Measurements from ENCODE around the gene ANKRD24. TPM values are rescaled to one million over a fixed set of nuclear protein-coding genes. Genes with fewer than 3 reads are reported as not detected.
"Not testable (repeated sequence)": the region's sequence is repeated elsewhere in the genome, so short reads cannot be mapped to it uniquely, and the experiment has no call there.

The ANKRD24 gene
- total RNA-seq, 2 experiments from 2014 or later = 1.1 to 1.3 TPM

GRCh38 chr19:4200940-4201542 is 18.6 kb downstream of the ANKRD24 start:
- Mint-ChIP-seq H3K27ac (no peak overlapping the region), H3K4me3 (no peak overlapping the region), H3K27me3 (peaks cover 30% of the 10 kb centered on the region), H3K4me1 (peaks cover 8% of the 10 kb centered on the region), H3K9me3 (ENCODE audit: low read depth) (peaks cover 9% of the 10 kb centered on the region), H3K36me3 (ENCODE audit: low read depth) (no peaks in the 10 kb centered on the region)
- no peak for ATAC-seq
- no peak for DNase-seq
- intact Hi-C loops (cut with DNase I, micrococcal nuclease) = loop anchor here in 1 of 2 experiments (5.0 to 10.0 kb wide), 2 partner anchors 34 to 56 kb away; no protein-coding TSS in a partner anchor
- ChIA-PET CTCF (interaction anchor here (0.6 to 2.3 kb wide), 7 partner anchors 10 to 215 kb away, joined by 3 to 8 read pairs (median 4); partner anchors contain the start of gene EEF2), POLR2A (interaction anchor here (0.6 kb wide), 1 partner anchor 355 kb away, joined by 4 read pairs; no protein-coding TSS in a partner anchor)

GRCh38 chr19:4201798-4202197 is 19.3 kb downstream of the ANKRD24 start:
- CTCF ChIA-PET = interaction anchor here (0.5 to 1.8 kb wide), 8 partner anchors 11 to 353 kb away, joined by 3 to 8 read pairs (median 4); partner anchors contain the start of gene EEF2
- no peak overlapping the region for H3K27ac Mint-ChIP-seq
- peaks cover 8% of the 10 kb centered on the region for H3K4me1 Mint-ChIP-seq
- ATAC-seq = no peak
- H3K27me3 Mint-ChIP-seq = peaks cover 25% of the 10 kb centered on the region
- intact Hi-C loops (cut with DNase I, micrococcal nuclease) = loop anchor here in 1 of 2 experiments (5.0 to 10.0 kb wide), 2 partner anchors 34 to 57 kb away; no protein-coding TSS in a partner anchor
- peaks cover 9% of the 10 kb centered on the region for H3K9me3 Mint-ChIP-seq (ENCODE audit: low read depth)
- H3K36me3 Mint-ChIP-seq (ENCODE audit: low read depth) = no peaks in the 10 kb centered on the region
- POLR2A ChIA-PET = interaction anchor here (0.6 kb wide), 2 partner anchors 355 to 461 kb away, joined by 3 to 4 read pairs; no protein-coding TSS in a partner anchor
- H3K4me3 Mint-ChIP-seq = no peak overlapping the region
- DNase-seq = no peak

- Mint-ChIP-seq H3K27ac (no peak overlapping the region), H3K4me1 (no peaks in the 10 kb centered on the region), H3K27me3 (peaks cover 5% of the 10 kb centered on the region), H3K4me3 (no peak overlapping the region), H3K9me3 (ENCODE audit: low read depth) (no peaks in the 10 kb centered on the region), H3K36me3 (ENCODE audit: low read depth) (no peaks in the 10 kb centered on the region)
- ATAC-seq = no peak
- DNase-seq = no peak
- POLR2A ChIA-PET = no interaction called here
- CTCF ChIA-PET = interaction anchor here (0.7 to 1.0 kb wide), 2 partner anchors 10 to 1150 kb away, joined by 4 to 5 read pairs; no protein-coding TSS in a partner anchor
- intact Hi-C loops (cut with DNase I, micrococcal nuclease) = loop anchor here in 1 of 2 experiments (10.0 kb wide), 1 partner anchor 62 kb away; no protein-coding TSS in a partner anchor
Observed at GRCh38 chr19:4206818-4207484, 24.5 kb downstream of the ANKRD24 start.

GRCh38 chr19:4208385-4209094 is 26.1 kb downstream of the ANKRD24 start:
- Mint-ChIP-seq H3K4me3 (no peak overlapping the region), H3K4me1 (no peaks in the 10 kb centered on the region), H3K27me3 (peaks cover 5% of the 10 kb centered on the region), H3K9me3 (ENCODE audit: low read depth) (no peaks in the 10 kb centered on the region), H3K36me3 (ENCODE audit: low read depth) (no peaks in the 10 kb centered on the region), H3K27ac (no peak overlapping the region)
- DNase-seq = no peak
- intact Hi-C loops (cut with DNase I, micrococcal nuclease) = loop anchor here in 1 of 2 experiments (10.0 kb wide), 1 partner anchor 64 kb away; no protein-coding TSS in a partner anchor
- no peak for ATAC-seq
- ChIA-PET POLR2A (no interaction called here), CTCF (no interaction called here)

GRCh38 chr19:4210166-4210731 is 27.8 kb downstream of the ANKRD24 start:
- H3K27me3 Mint-ChIP-seq = peaks cover 3% of the 10 kb centered on the region
- no peak for DNase-seq
- no peak overlapping the region for H3K27ac Mint-ChIP-seq
- H3K9me3 Mint-ChIP-seq (ENCODE audit: low read depth) = no peaks in the 10 kb centered on the region
- ChIA-PET CTCF (no interaction called here), POLR2A (no interaction called here)
- H3K4me1 Mint-ChIP-seq = peaks cover 2% of the 10 kb centered on the region
- intact Hi-C loops (cut with DNase I, micrococcal nuclease) = no loop called here
- no peak for ATAC-seq
- H3K36me3 Mint-ChIP-seq (ENCODE audit: low read depth) = no peaks in the 10 kb centered on the region
- H3K4me3 Mint-ChIP-seq = no peak overlapping the region

- intact Hi-C loops (cut with DNase I, micrococcal nuclease) = no loop called here
- Mint-ChIP-seq H3K36me3 (ENCODE audit: low read depth) (no peaks in the 10 kb centered on the region), H3K27me3 (no peaks in the 10 kb centered on the region), H3K4me3 (no peak overlapping the region), H3K9me3 (ENCODE audit: low read depth) (no peaks in the 10 kb centered on the region), H3K27ac (no peak overlapping the region), H3K4me1 (peaks cover 2% of the 10 kb centered on the region)
- ChIA-PET CTCF (interaction anchor here (1.2 kb wide), 1 partner anchor 113 kb away, joined by 3 read pairs; no protein-coding TSS in a partner anchor), POLR2A (no interaction called here)
- DNase-seq = no peak
- no peak for ATAC-seq
Observed at GRCh38 chr19:4213116-4213515, 30.6 kb downstream of the ANKRD24 start.

GRCh38 chr19:4215807-4216206 is 33.3 kb downstream of the ANKRD24 start:
- no peak overlapping the region for H3K27ac Mint-ChIP-seq
- intact Hi-C loops (cut with DNase I, micrococcal nuclease) = no loop called here
- CTCF ChIA-PET = interaction anchor here (1.0 kb wide), 1 partner anchor 52 kb away, joined by 3 read pairs; no protein-coding TSS in a partner anchor
- no peaks in the 10 kb centered on the region for H3K27me3 Mint-ChIP-seq
- no peaks in the 10 kb centered on the region for H3K36me3 Mint-ChIP-seq (ENCODE audit: low read depth)
- peaks cover 2% of the 10 kb centered on the region for H3K4me1 Mint-ChIP-seq
- no peaks in the 10 kb centered on the region for H3K9me3 Mint-ChIP-seq (ENCODE audit: low read depth)
- ATAC-seq (no peak), DNase-seq (no peak)
- no peak overlapping the region for H3K4me3 Mint-ChIP-seq
- POLR2A ChIA-PET = no interaction called here

- ChIA-PET CTCF (interaction anchor here (0.5 to 1.2 kb wide), 7 partner anchors 9 to 416 kb away, joined by 3 to 4 read pairs (median 3); no protein-coding TSS in a partner anchor), POLR2A (no interaction called here)
- peaks cover 2% of the 10 kb centered on the region for H3K4me1 Mint-ChIP-seq
- H3K36me3 Mint-ChIP-seq (ENCODE audit: low read depth) = no peaks in the 10 kb centered on the region
- no peaks in the 10 kb centered on the region for H3K9me3 Mint-ChIP-seq (ENCODE audit: low read depth)
- ATAC-seq = no peak
- intact Hi-C loops (cut with DNase I, micrococcal nuclease) = no loop called here
- DNase-seq = no peak
- no peak overlapping the region for H3K4me3 Mint-ChIP-seq
- no peak overlapping the region for H3K27ac Mint-ChIP-seq
- no peaks in the 10 kb centered on the region for H3K27me3 Mint-ChIP-seq
Observed at GRCh38 chr19:4216846-4217245, 34.4 kb downstream of the ANKRD24 start.

GRCh38 chr19:4217429-4218264 is 35.2 kb downstream of the ANKRD24 start:
- H3K27me3 Mint-ChIP-seq = no peaks in the 10 kb centered on the region
- no peaks in the 10 kb centered on the region for H3K36me3 Mint-ChIP-seq (ENCODE audit: low read depth)

GRCh38 chr19:4218523-4218922 is 36.0 kb downstream of the ANKRD24 start:
- H3K9me3 Mint-ChIP-seq (ENCODE audit: low read depth); H3K27me3 Mint-ChIP-seq; H3K27ac Mint-ChIP-seq; H3K36me3 Mint-ChIP-seq (ENCODE audit: low read depth); H3K4me1 Mint-ChIP-seq; H3K4me3 Mint-ChIP-seq; DNase-seq; POLR2A ChIA-PET; CTCF ChIA-PET; ATAC-seq; intact Hi-C loops (cut with DNase I, micrococcal nuclease): not testable (repeated sequence)

More at GRCh38 chr19:4217429-4218264, 35.2 kb downstream of the ANKRD24 start:
- Mint-ChIP-seq H3K4me3 (no peak overlapping the region), H3K27ac (no peak overlapping the region), H3K9me3 (ENCODE audit: low read depth) (no peaks in the 10 kb centered on the region), H3K4me1 (peaks cover 2% of the 10 kb centered on the region)
- POLR2A ChIA-PET = no interaction called here
- ATAC-seq (no peak), DNase-seq (no peak)
- intact Hi-C loops (cut with DNase I, micrococcal nuclease) = no loop called here
- CTCF ChIA-PET = interaction anchor here (0.6 to 1.2 kb wide), 4 partner anchors 8 to 353 kb away, joined by 3 to 4 read pairs (median 4); no protein-coding TSS in a partner anchor

Data from activated CD4-positive, alpha-beta T cell treated with anti-CD3 and anti-CD28 coated beads for 36 hours (primary cell).